Kidney (tissue), 14 donors: ENCODE data around the gene CHSY1. TPM values are rescaled to one million over a fixed set of nuclear protein-coding genes. Genes with fewer than 3 reads are reported as not detected.

Experiments used
- DNase-seq, 5 donors: peaks; one replicate each; pipeline ENCODE4 v3.0.0-alpha.2; 2013 to 2020
- FAIRE-seq: peaks from 2 replicates; lab custom pipeline; 2012; peaks lifted over from hg19 to GRCh38; lab: Jason Lieb, UNC
- H3K27ac ChIP-seq, 2 donors: one replicate each; pipeline ENCODE4 v1.7.0; 2013; ENCODE audit warnings: low read depth in 2 of 2, low read length in 2 of 2, inconsistent platforms in 1 of 2
- H3K27me3 ChIP-seq: one replicate; pipeline ENCODE4 v1.7.1; 2013; ENCODE audit warnings: low read length, inconsistent platforms; ENCODE audit not compliant: control insufficient read depth, insufficient read depth
- H3K36me3 ChIP-seq, 3 donors: one replicate each; pipeline versions ENCODE4 v1.7.0 to v1.7.1; 2013; ENCODE audit warnings: low read length in 3 of 3, control low read depth in 1 of 3, inconsistent platforms in 1 of 3; ENCODE audit not compliant: insufficient read depth in 3 of 3, control insufficient read depth in 2 of 3
- H3K4me1 ChIP-seq, 3 donors: one replicate each; pipeline versions ENCODE4 v1.7.0 to v1.7.1; 2013; ENCODE audit warnings: low read length in 3 of 3, inconsistent platforms in 1 of 3, low read depth in 1 of 3; ENCODE audit not compliant: control insufficient read depth in 2 of 3, insufficient read depth in 2 of 3
- H3K4me3 ChIP-seq, 3 donors: one replicate each; pipeline versions ENCODE4 v1.7.0 to v1.8.1; 2013; ENCODE audit warnings: low read length in 3 of 3, control low read depth in 1 of 3, inconsistent platforms in 1 of 3
- H3K9ac ChIP-seq, 3 donors: one replicate each; pipeline versions ENCODE4 v1.7.0 to v1.7.1; 2013; ENCODE audit warnings: low read length in 3 of 3, control low read depth in 1 of 3, inconsistent platforms in 1 of 3
- H3K9me3 ChIP-seq, 3 donors: one replicate each; pipeline versions ENCODE4 v1.7.0 to v1.7.1; 2013; ENCODE audit warnings: low read length in 3 of 3, control low read depth in 1 of 3, inconsistent platforms in 1 of 3; ENCODE audit not compliant: control insufficient read depth in 2 of 3, insufficient read depth in 1 of 3
- intact Hi-C: fragments of 100-400 bp; cut with DNase I; formaldehyde crosslinking; loops from one replicate; pipeline ENCODE4 v1.11.1; 2022
- polyA plus RNA-seq: library from polyadenylated mRNA; stranded (reverse); fragments of 350-450 nt; fragmentation: Illumina TruSeq; extraction: RNeasy Lipid Tissue Mini Kit (QIAGEN cat#74804); gene quantifications from one replicate; pipeline ENCODE4 v1.2.3, GENCODE V29; 2014; ENCODE audit warnings: low read depth, low replicate concordance; ENCODE audit not compliant: insufficient read depth
- total RNA-seq: library from RNA; stranded (reverse); fragmentation: NEBNext Ultra II Directional; extraction: Animal tissue kit (Norgen Biotek cat#: 25700); gene quantifications from one replicate; pipeline ENCODE4 v1.2.1, GENCODE V29; 2021
- TF ChIP-seq, protein P1 (sequence below): IDR thresholded peaks from 3 replicates; pipeline ENCODE4 v1.5.1; 2012; ENCODE audit warnings: mild to moderate bottlenecking, moderate library complexity, borderline replicate concordance; ENCODE audit not compliant: insufficient read depth; ENCODE audit errors: extremely low read depth
- donor health status: control.
- donor health status: control.
- donor health status: control.
- donor health status: control.
- donor health status: control.
- donor health status: DM: yes; HTN: yes; CAD: no.
- donor health status: Normal renal cell carcinoma (clear cell type).

The CHSY1 gene
- total and polyA plus RNA-seq, 2 donors from 2014 or later, result 7.2 to 41.6 TPM

DNA sequence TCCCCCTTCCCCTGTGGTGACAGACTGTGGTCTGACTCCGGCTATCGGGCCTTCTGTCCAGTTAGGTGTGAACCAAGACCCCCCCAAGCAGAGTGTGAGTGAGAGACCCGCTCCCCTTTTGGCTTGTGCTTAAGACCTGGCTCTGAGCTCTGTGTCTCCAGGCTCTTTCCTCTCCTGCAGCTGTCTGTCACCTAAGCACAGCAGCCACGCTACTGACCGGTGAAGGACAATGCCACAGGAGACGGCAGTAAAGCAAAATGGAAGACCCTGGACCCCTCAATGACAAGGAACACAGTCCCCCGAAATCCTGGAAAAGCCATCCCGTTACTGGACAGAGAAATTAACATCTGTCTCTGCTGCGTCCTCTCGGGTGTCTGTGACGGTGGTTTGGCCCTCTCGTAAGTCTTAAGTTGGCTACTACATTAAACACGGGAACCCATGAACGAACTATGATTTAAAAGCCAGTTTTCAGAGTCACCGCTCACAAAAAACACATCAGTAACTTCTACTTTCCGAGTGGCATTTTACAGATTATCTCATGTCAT, 53.7 kb downstream of the CHSY1 start:
- intact Hi-C loops, result no loop called here
- no peaks in the 10 kb centered on the region for H3K36me3 ChIP-seq
- no peak overlapping the region for H3K9ac ChIP-seq
- H3K4me1 ChIP-seq, result peaks cover 0 to 27% (median 18%) of the 10 kb centered on the region in 3 donors
- H3K4me3 ChIP-seq, result no peak overlapping the region
- DNase-seq, result no peak
- no peak overlapping the region for H3K27ac ChIP-seq
- H3K9me3 ChIP-seq, result no peaks in the 10 kb centered on the region
- no peak for FAIRE-seq
- TF ChIP-seq, protein P1, sequence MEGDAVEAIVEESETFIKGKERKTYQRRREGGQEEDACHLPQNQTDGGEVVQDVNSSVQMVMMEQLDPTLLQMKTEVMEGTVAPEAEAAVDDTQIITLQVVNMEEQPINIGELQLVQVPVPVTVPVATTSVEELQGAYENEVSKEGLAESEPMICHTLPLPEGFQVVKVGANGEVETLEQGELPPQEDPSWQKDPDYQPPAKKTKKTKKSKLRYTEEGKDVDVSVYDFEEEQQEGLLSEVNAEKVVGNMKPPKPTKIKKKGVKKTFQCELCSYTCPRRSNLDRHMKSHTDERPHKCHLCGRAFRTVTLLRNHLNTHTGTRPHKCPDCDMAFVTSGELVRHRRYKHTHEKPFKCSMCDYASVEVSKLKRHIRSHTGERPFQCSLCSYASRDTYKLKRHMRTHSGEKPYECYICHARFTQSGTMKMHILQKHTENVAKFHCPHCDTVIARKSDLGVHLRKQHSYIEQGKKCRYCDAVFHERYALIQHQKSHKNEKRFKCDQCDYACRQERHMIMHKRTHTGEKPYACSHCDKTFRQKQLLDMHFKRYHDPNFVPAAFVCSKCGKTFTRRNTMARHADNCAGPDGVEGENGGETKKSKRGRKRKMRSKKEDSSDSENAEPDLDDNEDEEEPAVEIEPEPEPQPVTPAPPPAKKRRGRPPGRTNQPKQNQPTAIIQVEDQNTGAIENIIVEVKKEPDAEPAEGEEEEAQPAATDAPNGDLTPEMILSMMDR, result no peak
- H3K27me3 ChIP-seq, result no peaks in the 10 kb centered on the region

DNA sequence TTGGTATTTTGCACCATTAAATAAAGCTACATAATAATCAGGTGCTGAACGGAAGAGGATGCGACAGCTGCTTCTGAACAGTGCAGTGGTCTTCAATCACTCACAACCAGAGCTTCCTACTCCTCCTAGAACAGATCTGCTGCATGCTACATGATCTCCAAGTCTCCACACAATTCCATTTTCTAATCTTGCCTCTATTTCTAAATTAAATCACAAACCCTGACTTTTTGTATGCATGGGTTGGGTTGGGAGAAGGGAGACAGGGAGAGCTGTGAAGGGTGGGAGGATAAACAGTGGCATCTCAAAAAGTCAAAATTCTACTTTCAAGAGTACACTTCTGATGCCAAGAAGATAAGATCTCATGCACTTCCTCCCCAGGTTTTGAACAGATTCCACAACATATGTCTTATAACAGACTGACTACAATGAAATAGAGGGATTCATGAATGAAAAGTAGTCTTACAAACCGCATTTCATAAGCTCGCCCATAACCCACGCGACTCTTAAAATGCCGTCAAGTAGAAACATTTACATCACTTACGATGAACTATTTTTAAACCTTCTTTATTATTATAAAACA, 57.2 kb downstream of the CHSY1 start:
- peak overlapping the region in 1 of 3 donors; percentile 22 for H3K4me3 ChIP-seq
- intact Hi-C loops, result no loop called here
- TF ChIP-seq, protein P1, result no peak
- DNase-seq (no peak), FAIRE-seq (no peak)
- H3K4me1 ChIP-seq, result peaks cover 0 to 26% (median 17%) of the 10 kb centered on the region in 3 donors
- no peaks in the 10 kb centered on the region for H3K9me3 ChIP-seq
- no peaks in the 10 kb centered on the region for H3K27me3 ChIP-seq
- H3K9ac ChIP-seq, result peak overlapping the region in 1 of 3 donors; percentile 4
- H3K36me3 ChIP-seq, result no peaks in the 10 kb centered on the region
- H3K27ac ChIP-seq, result no peak overlapping the region

DNA sequence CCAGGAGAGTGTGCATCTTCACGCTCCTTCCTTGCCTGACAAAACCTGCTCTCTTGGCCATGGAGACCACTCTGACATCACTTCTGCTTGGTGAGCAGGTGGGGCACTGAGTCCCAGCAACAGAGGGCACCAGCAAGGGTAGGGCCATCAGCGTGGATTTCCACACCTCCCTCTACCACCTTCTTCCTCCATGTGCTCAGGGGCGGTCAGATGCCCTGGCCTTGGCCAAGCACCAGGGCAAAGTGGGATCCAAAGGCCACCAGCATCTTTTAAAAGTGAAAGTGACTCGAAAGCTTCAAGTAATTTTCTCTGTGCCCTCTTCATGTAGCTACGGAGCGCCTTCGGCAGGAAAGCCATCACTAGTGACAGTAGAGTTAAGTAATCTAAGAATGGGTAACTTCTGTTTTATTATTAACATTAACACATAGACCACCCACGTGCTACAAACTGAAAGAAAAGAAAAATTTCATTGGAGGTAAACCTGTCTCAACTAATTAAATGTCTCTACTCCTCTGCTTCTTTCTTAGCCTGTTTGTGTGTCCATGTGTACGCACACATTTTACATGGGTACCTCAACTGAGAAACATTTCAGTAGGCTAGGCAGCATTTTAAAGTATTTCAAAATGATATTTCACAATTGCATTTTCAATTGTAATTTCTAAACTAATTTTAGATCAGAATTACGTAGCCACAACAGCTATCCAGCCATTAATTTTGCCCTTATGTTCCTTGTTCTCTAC, 57.9 kb downstream of the CHSY1 start:
- Histone ChIP-seq H3K4me1 (peaks cover 0 to 26% (median 17%) of the 10 kb centered on the region in 3 donors), H3K27ac (no peak overlapping the region), H3K27me3 (no peaks in the 10 kb centered on the region), H3K9ac (peak overlapping the region in 1 of 3 donors; percentile 4), H3K9me3 (no peaks in the 10 kb centered on the region), H3K4me3 (peak overlapping the region in 2 of 3 donors; percentile 16 to 22), H3K36me3 (no peaks in the 10 kb centered on the region)
- no peak for DNase-seq
- intact Hi-C loops, result no loop called here
- TF ChIP-seq, protein P1, result no peak
- no peak for FAIRE-seq
